Measurements from ENCODE around the gene ADCY3. TPM values are rescaled to one million over a fixed set of nuclear protein-coding genes. Genes with fewer than 3 reads are reported as not detected.

The ADCY3 gene
- total RNA-seq, 2 experiments from 2014 or later = 46.3 to 47.9 TPM

- no peak for ATAC-seq
- Mint-ChIP-seq H3K27me3 (no peaks in the 10 kb centered on the region), H3K27ac (no peak overlapping the region), H3K4me3 (no peak overlapping the region), H3K9me3 (no peaks in the 10 kb centered on the region), H3K36me3 (ENCODE audit: low read depth) (peaks cover 57% of the 10 kb centered on the region), H3K4me1 (ENCODE audit: low read depth) (peaks cover 15% of the 10 kb centered on the region)
- POLR2A ChIA-PET = interaction anchor here (0.8 to 1.5 kb wide), 2 partner anchors 43 to 369 kb away, joined by 3 read pairs; no protein-coding TSS in a partner anchor
- no peak for TF ChIP-seq CTCF (IDR thresholded peaks at IDR 0.05)
- intact Hi-C loops (cut with micrococcal nuclease) = no loop called here
- no peak for DNase-seq
- CTCF ChIA-PET = interaction anchor here (1.4 kb wide), 2 partner anchors 94 to 411 kb away, joined by 3 to 4 read pairs; no protein-coding TSS in a partner anchor
Observed at GRCh38 chr2:24822049-24822706, 97.9 kb downstream of the ADCY3 start.

- Mint-ChIP-seq H3K4me3 (no peak overlapping the region), H3K36me3 (ENCODE audit: low read depth) (peaks cover 64% of the 10 kb centered on the region), H3K4me1 (ENCODE audit: low read depth) (peaks cover 9% of the 10 kb centered on the region), H3K9me3 (no peaks in the 10 kb centered on the region), H3K27me3 (no peaks in the 10 kb centered on the region), H3K27ac (no peak overlapping the region)
- intact Hi-C loops (cut with micrococcal nuclease) = no loop called here
- CTCF ChIA-PET = interaction anchor here (1.4 to 1.5 kb wide), 3 partner anchors 9 to 411 kb away, joined by 3 to 4 read pairs (median 3); no protein-coding TSS in a partner anchor
- no peak for TF ChIP-seq CTCF (IDR thresholded peaks at IDR 0.05)
- POLR2A ChIA-PET = interaction anchor here (1.5 kb wide), 1 partner anchor 42 kb away, joined by 3 read pairs; no protein-coding TSS in a partner anchor
- ATAC-seq (no peak), DNase-seq (no peak)
Observed at GRCh38 chr2:24821433-24821891, 98.6 kb downstream of the ADCY3 start.

- intact Hi-C loops (cut with micrococcal nuclease) = no loop called here
- Mint-ChIP-seq H3K4me1 (ENCODE audit: low read depth) (peaks cover 3% of the 10 kb centered on the region), H3K27ac (no peak overlapping the region), H3K36me3 (ENCODE audit: low read depth) (peaks cover 69% of the 10 kb centered on the region), H3K27me3 (no peaks in the 10 kb centered on the region), H3K9me3 (no peaks in the 10 kb centered on the region), H3K4me3 (no peak overlapping the region)
- no peak for DNase-seq
- CTCF ChIA-PET = interaction anchor here (0.7 to 2.7 kb wide), 4 partner anchors 9 to 411 kb away, joined by 3 to 9 read pairs (median 3); no protein-coding TSS in a partner anchor
- no peak for TF ChIP-seq CTCF (IDR thresholded peaks at IDR 0.05)
- POLR2A ChIA-PET = interaction anchor here (1.5 kb wide), 1 partner anchor 41 kb away, joined by 3 read pairs; no protein-coding TSS in a partner anchor
- ATAC-seq = no peak
Observed at GRCh38 chr2:24820598-24821432, 99.2 kb downstream of the ADCY3 start.

GRCh38 chr2:24820175-24820513 lies 99.9 kb downstream of the ADCY3 start:
- CTCF ChIA-PET = interaction anchor here (0.7 to 2.7 kb wide), 3 partner anchors 9 to 410 kb away, joined by 3 to 9 read pairs (median 3); no protein-coding TSS in a partner anchor
- no peak for DNase-seq
- no peak overlapping the region for H3K27ac Mint-ChIP-seq
- no peak for ATAC-seq
- H3K4me3 Mint-ChIP-seq = no peak overlapping the region
- TF ChIP-seq CTCF (IDR thresholded peaks at IDR 0.05) = no peak
- H3K4me1 Mint-ChIP-seq (ENCODE audit: low read depth) = no peaks in the 10 kb centered on the region
- POLR2A ChIA-PET = no interaction called here
- no peaks in the 10 kb centered on the region for H3K27me3 Mint-ChIP-seq
- H3K9me3 Mint-ChIP-seq = no peaks in the 10 kb centered on the region
- peaks cover 71% of the 10 kb centered on the region for H3K36me3 Mint-ChIP-seq (ENCODE audit: low read depth)
- intact Hi-C loops (cut with micrococcal nuclease) = no loop called here
